Mesothelial cell of epicardium (in vitro differentiated cells): ENCODE results near the gene ALDH8A1. TPM values are rescaled to one million over a fixed set of nuclear protein-coding genes. Genes with fewer than 3 reads are reported as not detected.

Experiments used
- DNase-seq, 2 experiments: peaks; one replicate each; pipeline ENCODE4 v3.0.0; 2021; ENCODE audit warnings: low spot score in 2 of 2; ENCODE audit not compliant: unreplicated experiment in 2 of 2
- H3K27ac Mint-ChIP-seq: 2 replicates; pipeline ENCODE4 v1.8.0; 2021; ENCODE audit warnings: mixed read lengths
- H3K27me3 Mint-ChIP-seq: 2 replicates; pipeline ENCODE4 v1.8.0; 2021; ENCODE audit warnings: low read depth, mixed read lengths
- H3K36me3 Mint-ChIP-seq: 2 replicates; pipeline ENCODE4 v1.8.0; 2021; ENCODE audit warnings: mixed read lengths
- H3K4me1 Mint-ChIP-seq: 2 replicates; pipeline ENCODE4 v1.8.0; 2021; ENCODE audit warnings: mixed read lengths
- H3K4me3 Mint-ChIP-seq: 2 replicates; pipeline ENCODE4 v1.8.0; 2021; ENCODE audit warnings: mild to moderate bottlenecking, moderate library complexity, mixed read lengths
- H3K9me3 Mint-ChIP-seq: 2 replicates; pipeline ENCODE4 v1.8.0; 2021; ENCODE audit warnings: mixed read lengths
- total RNA-seq: library from RNA; stranded (reverse); gene quantifications from 3 replicates; pipeline ENCODE4 v1.2.1, GENCODE V29; 2021
- TF ChIP-seq, protein P1 (sequence below): fragments of 200-600 bp; sonication (generic); IDR thresholded peaks from one replicate; pipeline ENCODE4 v1.5.0; 2021; ENCODE audit warnings: antibody characterized with exemption; ENCODE audit not compliant: unreplicated experiment

ALDH8A1 gene
- total RNA-seq, 1 donor from 2014 or later: 1.1 TPM

DNA sequence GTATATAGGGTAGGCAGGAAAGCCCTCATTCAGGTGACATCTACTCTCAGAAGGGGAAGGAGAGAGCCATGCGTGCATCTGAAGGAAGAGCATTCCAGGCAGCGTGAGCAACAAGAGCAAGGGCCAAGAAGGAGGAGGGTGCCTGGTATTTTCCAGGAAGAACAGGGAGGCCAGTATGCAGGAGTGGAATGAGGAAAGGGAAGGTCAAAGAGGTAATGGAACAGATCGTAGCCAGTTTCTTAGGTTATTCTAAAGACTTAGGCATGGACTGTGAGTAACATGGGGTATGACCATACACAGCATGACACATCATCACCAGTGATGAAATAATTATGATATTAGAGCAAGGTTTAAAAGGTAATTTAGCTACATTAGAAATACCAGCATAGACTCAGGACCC lies 24.1 kb downstream of the ALDH8A1 start:
- H3K4me1 Mint-ChIP-seq: no peaks in the 10 kb centered on the region
- no peak for DNase-seq
- no peaks in the 10 kb centered on the region for H3K36me3 Mint-ChIP-seq
- H3K9me3 Mint-ChIP-seq: no peaks in the 10 kb centered on the region
- TF ChIP-seq, protein P1, sequence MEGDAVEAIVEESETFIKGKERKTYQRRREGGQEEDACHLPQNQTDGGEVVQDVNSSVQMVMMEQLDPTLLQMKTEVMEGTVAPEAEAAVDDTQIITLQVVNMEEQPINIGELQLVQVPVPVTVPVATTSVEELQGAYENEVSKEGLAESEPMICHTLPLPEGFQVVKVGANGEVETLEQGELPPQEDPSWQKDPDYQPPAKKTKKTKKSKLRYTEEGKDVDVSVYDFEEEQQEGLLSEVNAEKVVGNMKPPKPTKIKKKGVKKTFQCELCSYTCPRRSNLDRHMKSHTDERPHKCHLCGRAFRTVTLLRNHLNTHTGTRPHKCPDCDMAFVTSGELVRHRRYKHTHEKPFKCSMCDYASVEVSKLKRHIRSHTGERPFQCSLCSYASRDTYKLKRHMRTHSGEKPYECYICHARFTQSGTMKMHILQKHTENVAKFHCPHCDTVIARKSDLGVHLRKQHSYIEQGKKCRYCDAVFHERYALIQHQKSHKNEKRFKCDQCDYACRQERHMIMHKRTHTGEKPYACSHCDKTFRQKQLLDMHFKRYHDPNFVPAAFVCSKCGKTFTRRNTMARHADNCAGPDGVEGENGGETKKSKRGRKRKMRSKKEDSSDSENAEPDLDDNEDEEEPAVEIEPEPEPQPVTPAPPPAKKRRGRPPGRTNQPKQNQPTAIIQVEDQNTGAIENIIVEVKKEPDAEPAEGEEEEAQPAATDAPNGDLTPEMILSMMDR: no peak
- no peak overlapping the region for H3K27ac Mint-ChIP-seq
- no peak overlapping the region for H3K4me3 Mint-ChIP-seq
- H3K27me3 Mint-ChIP-seq: no peaks in the 10 kb centered on the region

DNA sequence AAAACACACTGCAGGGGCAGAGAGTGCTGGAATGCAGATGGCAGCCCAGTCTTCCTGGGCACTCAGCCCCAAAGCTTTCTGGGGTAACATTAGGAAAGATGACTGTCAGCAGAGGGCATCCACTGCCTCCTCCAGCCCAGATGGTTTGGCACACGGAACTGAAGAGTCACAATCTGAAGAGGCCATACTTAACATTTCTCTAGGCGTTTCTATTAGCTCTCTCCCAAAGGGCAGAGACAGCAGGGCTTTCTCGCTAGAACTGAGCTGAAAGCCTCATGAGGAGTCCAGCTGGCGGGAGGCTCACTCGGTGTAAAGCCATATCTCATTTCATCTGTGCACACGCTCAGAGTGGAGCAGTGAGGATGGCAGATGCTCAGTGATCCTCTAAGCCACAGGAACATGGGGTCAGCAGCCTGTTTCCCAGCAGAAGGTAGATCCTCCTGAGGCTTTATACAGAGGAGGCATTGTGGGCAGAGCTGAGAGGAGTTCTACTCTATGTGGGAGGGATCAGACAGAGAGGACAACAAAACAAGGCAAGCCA lies 28.1 kb downstream of the ALDH8A1 start:
- H3K4me3 Mint-ChIP-seq: no peak overlapping the region
- no peaks in the 10 kb centered on the region for H3K36me3 Mint-ChIP-seq
- H3K4me1 Mint-ChIP-seq: no peaks in the 10 kb centered on the region
- TF ChIP-seq, protein P1: no peak
- no peaks in the 10 kb centered on the region for H3K9me3 Mint-ChIP-seq
- no peak overlapping the region for H3K27ac Mint-ChIP-seq
- peaks cover under 1% of the 10 kb centered on the region for H3K27me3 Mint-ChIP-seq
- DNase-seq: no peak

DNA sequence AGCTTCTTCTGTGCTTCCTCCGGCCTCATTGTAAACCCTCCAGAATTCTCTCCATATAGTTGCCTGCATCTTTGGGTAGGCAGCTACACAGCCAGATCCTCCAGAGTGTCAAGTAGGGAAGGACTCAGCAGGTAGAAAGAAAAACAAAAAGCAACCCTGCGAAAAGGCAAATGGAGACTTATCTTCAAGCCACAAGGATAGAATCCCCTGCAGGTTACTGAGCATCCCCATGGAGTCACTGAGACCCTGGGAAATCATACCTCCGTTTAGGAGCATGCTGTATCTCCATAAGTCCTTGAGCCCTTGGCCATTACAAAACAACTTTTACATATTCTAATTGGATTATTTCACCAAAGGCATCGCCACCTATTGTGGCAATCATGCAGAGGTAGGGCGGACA lies 28.6 kb downstream of the ALDH8A1 start:
- no peak overlapping the region for H3K27ac Mint-ChIP-seq
- no peaks in the 10 kb centered on the region for H3K9me3 Mint-ChIP-seq
- peaks cover 2% of the 10 kb centered on the region for H3K27me3 Mint-ChIP-seq
- H3K4me3 Mint-ChIP-seq: no peak overlapping the region
- DNase-seq: no peak
- TF ChIP-seq, protein P1: no peak
- H3K36me3 Mint-ChIP-seq: no peaks in the 10 kb centered on the region
- H3K4me1 Mint-ChIP-seq: no peaks in the 10 kb centered on the region

DNA sequence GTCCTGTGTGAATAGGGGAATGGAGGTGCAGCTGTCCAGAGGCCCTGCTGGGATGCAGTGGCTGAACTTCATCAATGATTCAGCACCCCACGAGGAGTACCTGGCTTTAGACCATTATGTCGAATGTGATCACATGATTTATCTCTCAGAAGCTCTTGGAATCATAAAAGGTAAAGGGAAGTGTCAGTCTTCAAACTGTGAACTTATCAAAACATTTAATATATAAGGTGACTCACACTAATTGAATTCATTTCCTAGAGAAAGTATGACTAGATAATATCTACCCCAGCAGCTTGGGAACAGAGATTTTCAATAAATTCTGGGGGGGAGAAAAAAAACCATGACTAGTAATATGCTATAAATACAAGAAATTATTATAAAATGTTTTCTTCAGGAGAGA lies 29.5 kb downstream of the ALDH8A1 start:
- H3K9me3 Mint-ChIP-seq: no peaks in the 10 kb centered on the region
- no peak for DNase-seq
- no peaks in the 10 kb centered on the region for H3K36me3 Mint-ChIP-seq
- TF ChIP-seq, protein P1: no peak
- H3K4me1 Mint-ChIP-seq: no peaks in the 10 kb centered on the region
- no peak overlapping the region for H3K4me3 Mint-ChIP-seq
- no peak overlapping the region for H3K27ac Mint-ChIP-seq
- peaks cover 2% of the 10 kb centered on the region for H3K27me3 Mint-ChIP-seq

DNA sequence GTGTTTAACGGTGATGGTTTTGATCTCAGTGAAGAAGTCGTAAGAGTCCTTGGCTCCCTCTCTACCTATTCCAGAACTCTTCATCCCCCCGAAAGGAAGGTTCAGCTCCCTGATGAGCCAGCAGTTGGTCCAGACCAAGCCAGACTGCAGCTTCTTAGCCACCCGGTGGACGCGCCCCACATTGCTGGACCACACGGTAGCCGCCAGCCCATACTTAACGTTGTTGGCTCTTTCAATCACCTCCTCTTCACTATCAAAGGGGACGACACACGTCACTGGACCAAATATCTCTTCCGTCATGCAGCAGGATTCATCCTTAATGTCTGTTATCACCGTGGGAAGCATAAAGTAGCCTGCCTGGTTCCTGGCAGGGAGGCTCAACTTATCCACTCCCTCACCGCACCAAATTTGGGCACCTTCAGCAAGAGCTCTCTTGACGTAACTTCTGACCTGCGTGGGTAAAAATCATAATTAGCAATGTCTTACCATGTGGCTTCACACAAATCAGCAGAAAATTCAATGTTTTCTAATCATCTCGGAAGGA lies 31.4 kb downstream of the ALDH8A1 start:
- Mint-ChIP-seq H3K4me1 (no peaks in the 10 kb centered on the region), H3K27ac (no peak overlapping the region), H3K4me3 (no peak overlapping the region), H3K9me3 (peaks cover 7% of the 10 kb centered on the region), H3K36me3 (no peaks in the 10 kb centered on the region), H3K27me3 (peaks cover 2% of the 10 kb centered on the region)
- no peak for DNase-seq
- TF ChIP-seq, protein P1: no peak
